CD4-positive, alpha-beta T cell (primary cell): ENCODE results near the gene VSTM2L. TPM values are rescaled to one million over a fixed set of nuclear protein-coding genes. Genes with fewer than 3 reads are reported as not detected.
"Not testable (repeated sequence)": the region's sequence is repeated elsewhere in the genome, so short reads cannot be mapped to it uniquely, and the experiment has no call there.

Source experiments
- ATAC-seq: fragments of 200-7000 bp; cut with Tn5 transposase; one replicate; pipeline ENCODE4 v1.10.0; 2022; ENCODE audit warnings: mild to moderate bottlenecking; ENCODE audit not compliant: poor library complexity
- CTCF ChIA-PET: fragments of 350-600 bp; sonication (Branson Sonifier 250); formaldehyde crosslinking; loops from one replicate; lab custom pipeline; 2021; ENCODE audit warnings: antibody characterized with exemption, inconsistent platforms; lab: Charles Lee
- POLR2A ChIA-PET: fragments of 350-600 bp; sonication (Branson Sonifier 250); formaldehyde crosslinking; loops from one replicate; lab custom pipeline; 2021; ENCODE audit warnings: antibody characterized with exemption, inconsistent platforms; lab: Charles Lee
- DNase-seq, 14 experiments: peaks; one replicate each; pipeline ENCODE4 v3.0.0-alpha.2; 2013 to 2020; ENCODE audit warnings: mixed read lengths in 2 of 14
- H3K27ac ChIP-seq, 2 donors: one replicate each; pipeline versions ENCODE4 v1.5.1 to v1.7.0; 2013; ENCODE audit warnings: low read length in 2 of 2, low read depth in 1 of 2, mild to moderate bottlenecking in 1 of 2
- H3K27me3 ChIP-seq, 2 experiments: 1 replicate in 1 of 2; 2 replicates in 1 of 2; pipeline versions ENCODE4 v1.6.1 to v1.7.0; 2013; ENCODE audit warnings: low read length in 2 of 2, control low read depth in 1 of 2, mild to moderate bottlenecking in 1 of 2, moderate library complexity in 1 of 2; ENCODE audit not compliant: insufficient read depth in 2 of 2, control insufficient read depth in 1 of 2
- H3K36me3 ChIP-seq: one replicate; pipeline ENCODE4 v1.6.1; 2013; ENCODE audit warnings: low read length, control low read depth; ENCODE audit not compliant: insufficient read depth
- H3K4me1 ChIP-seq: one replicate; pipeline ENCODE4 v1.6.1; 2013; ENCODE audit warnings: low read length, control low read depth; ENCODE audit not compliant: insufficient read depth
- H3K4me3 ChIP-seq: one replicate; pipeline ENCODE4 v1.5.1; 2013; ENCODE audit warnings: mild to moderate bottlenecking, low read length, moderate library complexity
- H3K9me3 ChIP-seq, 2 experiments: 1 replicate in 1 of 2; 2 replicates in 1 of 2; pipeline versions ENCODE4 v1.6.1 to v1.7.0; 2013; ENCODE audit warnings: low read length in 2 of 2, mild to moderate bottlenecking in 2 of 2, control low read depth in 1 of 2, moderate library complexity in 1 of 2; ENCODE audit not compliant: control insufficient read depth in 1 of 2, insufficient read depth in 1 of 2
- H3K27ac Mint-ChIP-seq: one replicate; pipeline ENCODE4 v1.8.0; 2020; ENCODE audit warnings: mixed read lengths
- H3K27me3 Mint-ChIP-seq: one replicate; pipeline ENCODE4 v1.8.0; 2021; ENCODE audit warnings: mixed read lengths
- H3K36me3 Mint-ChIP-seq: one replicate; pipeline ENCODE4 v1.8.0; 2021; ENCODE audit warnings: low read depth, mixed read lengths
- H3K4me1 Mint-ChIP-seq: one replicate; pipeline ENCODE4 v1.8.0; 2021; ENCODE audit warnings: low read depth, mixed read lengths
- H3K4me3 Mint-ChIP-seq: one replicate; pipeline ENCODE4 v1.8.0; 2020; ENCODE audit warnings: mild to moderate bottlenecking, mixed read lengths
- H3K9me3 Mint-ChIP-seq: one replicate; pipeline ENCODE4 v1.8.0; 2020; ENCODE audit warnings: mixed read lengths
- CTCF ChIP-seq: fragments of 200-600 bp; IDR thresholded peaks from one replicate; pipeline ENCODE4 v1.8.0; 2022; ENCODE audit warnings: antibody characterized with exemption, mild to moderate bottlenecking
- intact Hi-C, 2 experiments: fragments of 100-400 bp; cut with DNase I in 1 of 2; cut with micrococcal nuclease in 1 of 2; formaldehyde crosslinking; loops; one replicate each; pipeline versions ENCODE4 v1.15.1 to v1.9.0; 2023 to 2025; cut with DNase I, micrococcal nuclease
- total RNA-seq, 174 experiments: library from RNA in 2 of 174; stranded (reverse) in 2 of 174; gene quantifications; one replicate each; pipeline ENCODE4 v1.2.3 and lab custom pipeline; 2021 to 2026

The VSTM2L gene
- total RNA-seq, 2 experiments from 2014 or later: not detected

GRCh38 chr20:37958856-37959520, 56.1 kb downstream of the VSTM2L start:
- Histone ChIP-seq H3K27ac (no peak overlapping the region), H3K36me3 (no peaks in the 10 kb centered on the region), H3K27me3 (peaks cover 0 to 3% of the 10 kb centered on the region in 2 experiments), H3K4me1 (no peaks in the 10 kb centered on the region), H3K4me3 (no peak overlapping the region), H3K9me3 (peaks cover 0 to 7% of the 10 kb centered on the region in 2 experiments)
- ATAC-seq: no peak
- Mint-ChIP-seq H3K27ac (no peak overlapping the region), H3K4me3 (no peak overlapping the region), H3K36me3 (no peaks in the 10 kb centered on the region), H3K4me1 (no peaks in the 10 kb centered on the region), H3K27me3 (no peaks in the 10 kb centered on the region), H3K9me3 (peaks cover 4% of the 10 kb centered on the region)
- DNase-seq: no peak
- CTCF ChIA-PET: no interaction called here
- TF ChIP-seq CTCF: no peak
- intact Hi-C loops: no loop called here
- POLR2A ChIA-PET: no interaction called here

- peaks cover 14% of the 10 kb centered on the region for H3K9me3 Mint-ChIP-seq
- DNase-seq (no peak), ATAC-seq (no peak)
- no peaks in the 10 kb centered on the region for H3K4me1 Mint-ChIP-seq
- H3K4me3 Mint-ChIP-seq: no peak overlapping the region
- Histone ChIP-seq H3K27ac (no peak overlapping the region), H3K4me3 (no peak overlapping the region), H3K4me1 (no peaks in the 10 kb centered on the region), H3K9me3 (peaks cover 0 to 14% of the 10 kb centered on the region in 2 experiments), H3K27me3 (no peaks in the 10 kb centered on the region), H3K36me3 (no peaks in the 10 kb centered on the region)
- H3K27ac Mint-ChIP-seq: no peak overlapping the region
- ChIA-PET CTCF (no interaction called here), POLR2A (no interaction called here)
- TF ChIP-seq CTCF: no peak
- no peaks in the 10 kb centered on the region for H3K36me3 Mint-ChIP-seq
- no peaks in the 10 kb centered on the region for H3K27me3 Mint-ChIP-seq
- intact Hi-C loops: no loop called here
These were observed 58.1 kb downstream of the VSTM2L start for GRCh38 chr20:37961066-37961465.

- POLR2A ChIA-PET, H3K4me3 ChIP-seq, CTCF ChIA-PET, ATAC-seq, H3K36me3 ChIP-seq, DNase-seq, H3K27ac Mint-ChIP-seq, H3K4me1 ChIP-seq, H3K27me3 Mint-ChIP-seq, intact Hi-C loops, H3K4me3 Mint-ChIP-seq, H3K27ac ChIP-seq, H3K27me3 ChIP-seq, H3K4me1 Mint-ChIP-seq: not testable (repeated sequence)
- H3K9me3 Mint-ChIP-seq: peaks cover 23% of the 10 kb centered on the region
- peaks cover 16% of the 10 kb centered on the region for H3K36me3 Mint-ChIP-seq
- peaks cover 8 to 14% of the 10 kb centered on the region in 2 experiments for H3K9me3 ChIP-seq
These were observed 60.6 kb downstream of the VSTM2L start for GRCh38 chr20:37963483-37963882.
